GM12878 (cell line): ENCODE results near the gene AKAP13. TPM values are rescaled to one million over a fixed set of nuclear protein-coding genes. Genes with fewer than 3 reads are reported as not detected.

ENCODE experiments used
- ATAC-seq: fragments of 200-7000 bp; cut with Tn5 transposase; 3 replicates; pipeline ENCODE4 v1.9.1; 2020; ENCODE audit warnings: mild to moderate bottlenecking, moderate library complexity
- BruUV-seq: library from RNA; stranded (reverse); fragments of 400-500 nt; replicated peaks from 2 replicates; lab custom pipeline; 2021; lab: Mats Ljungman, UMichigan
- CTCF ChIA-PET: fragments of 300-600 bp; sonication (Branson Sonifier 250); formaldehyde crosslinking; extraction: SDS; loops from one replicate; lab custom pipeline; 2021; ENCODE audit warnings: inconsistent platforms; lab: Yijun Ruan, JAX
- POLR2A ChIA-PET: fragments of 350-600 bp; formaldehyde crosslinking; extraction: SDS; loops from one replicate; lab custom pipeline; 2021; ENCODE audit warnings: inconsistent platforms; lab: Charles Lee
- RAD21 ChIA-PET: fragments of 300-600 bp; sonication (Branson Sonifier 250); formaldehyde crosslinking; loops from one replicate; lab custom pipeline; 2023; ENCODE audit warnings: antibody characterized with exemption; ENCODE audit not compliant: unreplicated experiment; lab: Charles Lee
- SMC1A ChIA-PET: fragments of 300-600 bp; sonication (Branson Sonifier 250); formaldehyde crosslinking; loops from one replicate; lab custom pipeline; 2023; ENCODE audit not compliant: unreplicated experiment, uncharacterized antibody; lab: Charles Lee
- DNase-seq: peaks from one replicate; pipeline ENCODE4 v3.0.0-alpha.2; 2011; ENCODE audit warnings: low read depth, low spot score
- FAIRE-seq: peaks from 3 replicates; lab custom pipeline; 2011; peaks lifted over from hg19 to GRCh38; lab: Jason Lieb, UNC
- H2AFZ ChIP-seq: 2 replicates; pipeline ENCODE4 v1.6.0; 2011; ENCODE audit warnings: low read depth, low read length, control low read depth; ENCODE audit not compliant: control insufficient read depth
- H3K27ac ChIP-seq: 2 replicates; pipeline ENCODE4 v1.5.1; 2011; ENCODE audit warnings: control low read depth; ENCODE audit not compliant: control insufficient read depth, insufficient read depth
- H3K27me3 ChIP-seq, 2 experiments: replicated peaks in 1 of 2; 2 replicates each; pipeline versions ENCODE4 v1.6.0 to v1.6.1; 2011; ENCODE audit warnings: low read length in 1 of 2; ENCODE audit not compliant: control insufficient read depth in 2 of 2, insufficient read depth in 2 of 2
- H3K36me3 ChIP-seq, 2 experiments: 2 replicates each; pipeline ENCODE4 v1.5.1; 2011; ENCODE audit warnings: low read length in 1 of 2; ENCODE audit not compliant: control insufficient read depth in 2 of 2, insufficient read depth in 2 of 2
- H3K4me1 ChIP-seq: 2 replicates; pipeline ENCODE4 v1.6.1; 2011; ENCODE audit warnings: mild to moderate bottlenecking, low read length, moderate library complexity, mixed read lengths; ENCODE audit not compliant: control insufficient read depth, insufficient read depth
- H3K4me2 ChIP-seq: 2 replicates; pipeline ENCODE4 v1.6.0; 2011; ENCODE audit warnings: control low read depth; ENCODE audit not compliant: control insufficient read depth, insufficient read depth
- H3K4me3 ChIP-seq: fragments of 200-600 bp; sonication (generic); 2 replicates; pipeline ENCODE4 v1.5.1; 2016
- H3K79me2 ChIP-seq: 2 replicates; pipeline ENCODE4 v1.6.0; 2011; ENCODE audit warnings: low read length; ENCODE audit not compliant: control insufficient read depth, insufficient read depth
- H3K9ac ChIP-seq: 2 replicates; pipeline ENCODE4 v1.8.0; 2011; ENCODE audit warnings: low read length, control low read depth, mixed read lengths; ENCODE audit not compliant: control insufficient read depth, insufficient read depth
- H3K9me3 ChIP-seq: replicated peaks from 3 replicates; pipeline ENCODE4 v1.5.1; 2011; ENCODE audit warnings: mild to moderate bottlenecking, low read length; ENCODE audit not compliant: control insufficient read depth, insufficient read depth
- H4K20me1 ChIP-seq: 2 replicates; pipeline ENCODE4 v1.6.0; 2011; ENCODE audit not compliant: control insufficient read depth, insufficient read depth
- E4F1 ChIP-seq: fragments of 450-650 bp; IDR thresholded peaks from 2 replicates; pipeline ENCODE4 v1.6.1; 2018; ENCODE audit warnings: borderline replicate concordance, mild to moderate bottlenecking; ENCODE audit not compliant: partially characterized antibody
- GATAD2B ChIP-seq: fragments of 450-650 bp; conservative IDR thresholded peaks from 2 replicates; pipeline ENCODE4 v1.6.1; 2017; ENCODE audit warnings: low read depth, mild to moderate bottlenecking, moderate library complexity
- HCFC1 ChIP-seq: fragments of 150-350 bp; IDR thresholded peaks from 2 replicates; pipeline ENCODE4 v1.6.1; 2014; ENCODE audit warnings: low read length
- KDM1A ChIP-seq: fragments of 200-600 bp; sonication (generic); IDR thresholded peaks from 2 replicates; pipeline ENCODE4 v1.6.1; 2016; ENCODE audit warnings: borderline replicate concordance
- MEF2B ChIP-seq: fragments of 450-650 bp; IDR thresholded peaks from 2 replicates; pipeline ENCODE4 v1.6.1; 2018; ENCODE audit warnings: mild to moderate bottlenecking, moderate library complexity; ENCODE audit not compliant: partially characterized antibody, poor library complexity, severe bottlenecking
- NRF1 ChIP-seq: conservative IDR thresholded peaks from 2 replicates; pipeline ENCODE4 v1.6.1; 2011; ENCODE audit warnings: mild to moderate bottlenecking, low read depth, low read length, improper control_type of control experiment
- SMC3 ChIP-seq: IDR thresholded peaks from 2 replicates; pipeline ENCODE4 v1.6.1; 2011; ENCODE audit warnings: low read length, improper control_type of control experiment, borderline replicate concordance
- STAT3 ChIP-seq: IDR thresholded peaks from 2 replicates; pipeline ENCODE4 v1.6.1; 2011; ENCODE audit warnings: low read depth, low read length, improper control_type of control experiment
- WGBS: methylation state at CpG from one replicate; pipeline ENCODE4 v1.1.6; 2016; ENCODE audit warnings: low lambda C conversion rate; ENCODE audit not compliant: insufficient replicate concordance, insufficient coverage; ENCODE audit errors: missing lambda C conversion rate; 5-methylcytosine and 5-hydroxymethylcytosine counted together
- in situ Hi-C: fragments of 300-500 bp; cut with MboI; formaldehyde crosslinking; loops from 9 replicates; pipeline ENCODE4 v1.14.3; 2018; ENCODE audit warnings: mixed read lengths
- intact Hi-C: fragments of 100-400 bp; cut with micrococcal nuclease; formaldehyde crosslinking; loops from one replicate; pipeline ENCODE4 v1.14.2; 2022; ENCODE audit not compliant: unreplicated experiment
- polyA plus RNA-seq, 11 experiments: library from polyadenylated mRNA; depleted of rRNA in 4 of 11; unstranded in 6 of 11; stranded (reverse) in 5 of 11; fragments of >200 nt; fragmentation: Nextera tagmentation in 4 of 11; fragmentation: Illumina TruSeq in 1 of 11; extraction: Ambion mirVana in 4 of 11; extraction: Trizol in 1 of 11; gene quantifications; 1 replicate in 1 of 11; 2 replicates in 10 of 11; pipeline versions ENCODE4 v1.2.1 to v1.2.3, GENCODE V29; 2011 to 2016; ENCODE audit warnings: inconsistent platforms in 2 of 11, missing spikeins in 2 of 11, low read depth in 1 of 11
- total RNA-seq, 4 experiments: library from RNA; depleted of rRNA in 3 of 4; stranded (reverse); fragments of >200 nt in 3 of 4; fragmentation: Illumina TruSeq in 1 of 4; extraction: Trizol in 1 of 4; gene quantifications; 2 replicates each; pipeline versions ENCODE4 v1.2.1 to v1.2.3, GENCODE V29; 2013 to 2021

The AKAP13 gene
- total and polyA plus RNA-seq, 10 of the 15 experiments (the other 5 are each of a cell fraction or from before 2014, with no cell fraction given): 14.4 to 74.9 (median 55.1) TPM

DNA sequence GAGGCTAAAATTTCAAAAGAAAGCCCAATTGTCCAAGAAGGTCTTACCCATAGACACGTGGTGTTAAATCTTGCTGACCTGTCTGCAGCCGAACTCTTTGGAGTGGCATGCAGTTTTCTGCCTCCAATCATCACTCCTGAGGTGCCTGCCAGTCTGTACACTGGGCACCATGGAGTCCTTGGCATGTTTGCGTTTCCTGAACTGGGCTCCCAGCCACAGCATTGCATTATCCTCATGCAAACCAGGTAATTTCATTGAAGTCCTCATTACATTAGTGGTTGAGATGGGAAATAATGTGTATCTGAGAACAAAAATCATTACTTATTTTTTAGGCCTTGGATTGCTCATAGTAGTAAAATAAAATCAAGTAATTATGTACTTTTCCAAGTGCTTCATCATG, 152.3 kb downstream of the AKAP13 start:
- ChIA-PET CTCF (interaction anchor here (0.9 to 2.4 kb wide), 3 partner anchors 30 to 114 kb away, joined by 3 to 11 read pairs (median 3); no protein-coding TSS in a partner anchor), SMC1A (interaction anchor here (1.4 to 3.3 kb wide), 4 partner anchors 9 to 43 kb away, joined by 5 to 13 read pairs (median 6); no protein-coding TSS in a partner anchor), RAD21 (interaction anchor here (1.4 to 1.8 kb wide), 2 partner anchors 24 to 41 kb away, joined by 4 read pairs; no protein-coding TSS in a partner anchor), POLR2A (interaction anchor here (1.0 to 1.6 kb wide), 2 partner anchors 10 to 23 kb away, joined by 3 to 5 read pairs; no protein-coding TSS in a partner anchor)
- no peak overlapping the region for H3K9ac ChIP-seq
- H3K79me2 ChIP-seq: no peaks in the 10 kb centered on the region; the same call in 1 of the 2 replicates
- H3K36me3 ChIP-seq: peaks cover 0 to 10% of the 10 kb centered on the region in 2 experiments; a peak in 3 of 4 replicates
- no peaks in the 10 kb centered on the region for H3K27me3 ChIP-seq
- BruUV-seq: no TSS peak
- no peak for DNase-seq
- no peak overlapping the region for H3K4me3 ChIP-seq
- no peak for FAIRE-seq
- H4K20me1 ChIP-seq: peaks cover 3% of the 10 kb centered on the region; the same call in 1 of the 2 replicates
- H3K4me1 ChIP-seq: peaks cover 23% of the 10 kb centered on the region
- H3K27ac ChIP-seq: no peak overlapping the region
- no peak overlapping the region for H2AFZ ChIP-seq
- H3K9me3 ChIP-seq: no peaks in the 10 kb centered on the region
- no peak for TF ChIP-seq HCFC1
- no peak for TF ChIP-seq E4F1
- TF ChIP-seq MEF2B: no peak
- TF ChIP-seq GATAD2B: no peak
- TF ChIP-seq KDM1A: no peak
- no peak for TF ChIP-seq NRF1
- no peak for TF ChIP-seq STAT3
- no peak for TF ChIP-seq SMC3
- intact Hi-C loops: no loop called here
- 90% methylated on average over 3 of the region's 3 CpGs for WGBS
- no peak overlapping the region for H3K4me2 ChIP-seq
- ATAC-seq: no peak
- in situ Hi-C loops: no loop called here
